ENCODE results near the gene BACE2. TPM values are rescaled to one million over a fixed set of nuclear protein-coding genes. Genes with fewer than 3 reads are reported as not detected.

The BACE2 gene
- polyA plus RNA-seq, 1 donor from 2014 or later = 0.32 TPM

DNA sequence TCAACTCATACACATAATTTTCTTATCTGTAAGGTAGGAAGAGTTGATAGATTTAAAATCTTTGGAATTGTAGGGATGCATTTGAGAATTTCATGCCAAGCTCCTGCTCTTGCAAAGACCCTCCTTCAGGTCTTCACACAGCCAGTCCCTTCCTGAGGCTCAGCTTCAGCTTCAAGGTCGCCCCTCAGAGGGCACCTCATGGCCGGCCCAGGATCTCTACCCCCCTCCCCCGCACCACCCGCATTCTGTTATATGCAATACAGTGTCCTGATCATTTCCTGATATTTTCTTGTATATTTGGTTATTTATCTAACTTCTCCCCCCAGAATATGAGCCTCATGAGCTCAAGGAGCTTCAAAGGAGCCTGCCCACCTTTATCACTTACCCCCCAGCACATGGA, 47.0 kb upstream of the BACE2 start:
- H4K20me1 ChIP-seq (ENCODE audit: insufficient read depth) = no peaks in the 10 kb centered on the region
- H3K9ac ChIP-seq (ENCODE audit: low read length) = no peak overlapping the region
- H3K27me3 ChIP-seq (ENCODE audit: insufficient read depth, low read depth, low read length) = no peaks in the 10 kb centered on the region
- no peaks in the 10 kb centered on the region for H3K36me3 ChIP-seq (ENCODE audit: insufficient read depth, low read length)
- H3K9me3 ChIP-seq (ENCODE audit: low read length) = no peaks in the 10 kb centered on the region
- H3K4me3 ChIP-seq (ENCODE audit: low read length) = no peak overlapping the region
- H3K79me2 ChIP-seq (replicated peaks; ENCODE audit: insufficient read depth, low read length) = no peaks in the 10 kb centered on the region
- no peak overlapping the region for H3K4me2 ChIP-seq (ENCODE audit: low read length)
- H3F3A ChIP-seq (ENCODE audit: insufficient read depth, low read length, poor library complexity, severe bottlenecking) = no peaks in the 10 kb centered on the region
- no peaks in the 10 kb centered on the region for H3K9me2 ChIP-seq (ENCODE audit: insufficient read depth, low read length)
- H2AFZ ChIP-seq (ENCODE audit: low read depth, low read length) = no peak overlapping the region
- no peak overlapping the region for H3K27ac ChIP-seq (ENCODE audit: low read length)
- TF ChIP-seq MXI1 (conservative IDR thresholded peaks at IDR 0.05; ENCODE audit: poor library complexity, severe bottlenecking) (no peak), SMC3 (conservative IDR thresholded peaks at IDR 0.05; ENCODE audit: poor library complexity) (no peak), REST (IDR thresholded peaks at IDR 0.05; ENCODE audit: borderline replicate concordance) (no peak), TAF1 (IDR thresholded peaks at IDR 0.05; ENCODE audit: low read depth) (no peak), RAD21 (conservative IDR thresholded peaks at IDR 0.05) (no peak), POLR2AphosphoS5 (IDR thresholded peaks at IDR 0.05) (no peak), EP300 (conservative IDR thresholded peaks at IDR 0.05; ENCODE audit: poor library complexity, severe bottlenecking) (no peak), EZH2 (IDR thresholded peaks at IDR 0.05; ENCODE audit: borderline replicate concordance, insufficient read depth, low read length, poor library complexity, severe bottlenecking) (no peak)
- TF ChIP-seq, protein P1, sequence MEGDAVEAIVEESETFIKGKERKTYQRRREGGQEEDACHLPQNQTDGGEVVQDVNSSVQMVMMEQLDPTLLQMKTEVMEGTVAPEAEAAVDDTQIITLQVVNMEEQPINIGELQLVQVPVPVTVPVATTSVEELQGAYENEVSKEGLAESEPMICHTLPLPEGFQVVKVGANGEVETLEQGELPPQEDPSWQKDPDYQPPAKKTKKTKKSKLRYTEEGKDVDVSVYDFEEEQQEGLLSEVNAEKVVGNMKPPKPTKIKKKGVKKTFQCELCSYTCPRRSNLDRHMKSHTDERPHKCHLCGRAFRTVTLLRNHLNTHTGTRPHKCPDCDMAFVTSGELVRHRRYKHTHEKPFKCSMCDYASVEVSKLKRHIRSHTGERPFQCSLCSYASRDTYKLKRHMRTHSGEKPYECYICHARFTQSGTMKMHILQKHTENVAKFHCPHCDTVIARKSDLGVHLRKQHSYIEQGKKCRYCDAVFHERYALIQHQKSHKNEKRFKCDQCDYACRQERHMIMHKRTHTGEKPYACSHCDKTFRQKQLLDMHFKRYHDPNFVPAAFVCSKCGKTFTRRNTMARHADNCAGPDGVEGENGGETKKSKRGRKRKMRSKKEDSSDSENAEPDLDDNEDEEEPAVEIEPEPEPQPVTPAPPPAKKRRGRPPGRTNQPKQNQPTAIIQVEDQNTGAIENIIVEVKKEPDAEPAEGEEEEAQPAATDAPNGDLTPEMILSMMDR (IDR thresholded peaks at IDR 0.05; ENCODE audit: poor library complexity, severe bottlenecking) = no peak

GRCh38 chr21:41121785-41122415, 46.1 kb upstream of the BACE2 start:
- Histone ChIP-seq H4K20me1 (ENCODE audit: insufficient read depth) (no peaks in the 10 kb centered on the region), H3K79me2 (replicated peaks; ENCODE audit: insufficient read depth, low read length) (no peaks in the 10 kb centered on the region), H3F3A (ENCODE audit: insufficient read depth, low read length, poor library complexity, severe bottlenecking) (no peaks in the 10 kb centered on the region), H3K4me2 (ENCODE audit: low read length) (no peak overlapping the region), H3K9ac (ENCODE audit: low read length) (no peak overlapping the region), H3K27ac (ENCODE audit: low read length) (no peak overlapping the region), H2AFZ (ENCODE audit: low read depth, low read length) (no peak overlapping the region), H3K27me3 (ENCODE audit: insufficient read depth, low read depth, low read length) (no peaks in the 10 kb centered on the region), H3K36me3 (ENCODE audit: insufficient read depth, low read length) (no peaks in the 10 kb centered on the region), H3K9me2 (ENCODE audit: insufficient read depth, low read length) (no peaks in the 10 kb centered on the region), H3K4me3 (ENCODE audit: low read length) (no peak overlapping the region), H3K9me3 (ENCODE audit: low read length) (no peaks in the 10 kb centered on the region)
- TF ChIP-seq, protein P1 (IDR thresholded peaks at IDR 0.05; ENCODE audit: poor library complexity, severe bottlenecking) = no peak
- TF ChIP-seq SMC3 (conservative IDR thresholded peaks at IDR 0.05; ENCODE audit: poor library complexity) = no peak
- no peak for TF ChIP-seq POLR2AphosphoS5 (IDR thresholded peaks at IDR 0.05)
- TF ChIP-seq TAF1 (IDR thresholded peaks at IDR 0.05; ENCODE audit: low read depth) = no peak
- no peak for TF ChIP-seq EZH2 (IDR thresholded peaks at IDR 0.05; ENCODE audit: borderline replicate concordance, insufficient read depth, low read length, poor library complexity, severe bottlenecking)
- TF ChIP-seq MXI1 (conservative IDR thresholded peaks at IDR 0.05; ENCODE audit: poor library complexity, severe bottlenecking) = no peak
- TF ChIP-seq REST (IDR thresholded peaks at IDR 0.05; ENCODE audit: borderline replicate concordance) = no peak
- no peak for TF ChIP-seq EP300 (conservative IDR thresholded peaks at IDR 0.05; ENCODE audit: poor library complexity, severe bottlenecking)
